ENCODE results near the gene KIF26A.

DNA sequence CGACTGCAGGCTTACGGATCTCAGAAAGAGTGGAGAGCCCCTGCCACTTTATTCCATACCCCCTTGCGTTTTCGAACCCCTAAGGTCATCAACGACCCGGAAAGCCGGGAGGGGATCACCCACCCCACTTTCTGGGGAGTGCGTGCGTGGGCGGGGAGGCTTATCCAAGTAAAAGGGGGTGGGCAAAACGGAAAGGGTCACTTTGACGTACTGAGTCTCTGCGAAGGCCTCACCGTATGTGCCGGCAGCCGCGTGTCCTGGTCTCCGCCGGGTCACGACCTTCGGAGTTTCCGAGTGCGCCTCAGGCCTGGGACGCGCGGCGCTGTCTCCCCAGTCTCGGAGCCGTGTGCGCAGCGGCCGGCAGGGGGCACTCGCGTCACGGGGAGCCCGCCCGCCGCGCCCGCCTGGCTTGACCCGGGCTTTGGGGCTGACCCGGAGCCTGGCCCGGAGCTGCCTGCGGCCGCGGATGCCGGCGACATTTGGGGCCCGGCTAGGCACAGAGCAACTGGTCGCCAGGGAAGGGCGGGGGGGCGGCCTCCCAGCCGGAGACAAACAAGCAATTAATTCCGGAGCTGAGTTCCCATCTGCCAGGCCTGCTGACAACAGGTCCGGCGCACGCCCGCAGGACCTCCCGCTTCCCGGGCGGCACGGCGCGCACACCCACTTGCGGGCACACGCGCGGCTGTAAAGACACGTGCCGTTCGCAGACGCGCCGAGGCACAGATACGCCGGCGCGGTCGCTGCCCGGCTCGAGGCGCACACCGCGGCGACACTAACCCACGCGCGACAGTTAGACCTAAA is 890 bp upstream of the KIF26A start:
- TF ChIP-seq, protein P1, sequence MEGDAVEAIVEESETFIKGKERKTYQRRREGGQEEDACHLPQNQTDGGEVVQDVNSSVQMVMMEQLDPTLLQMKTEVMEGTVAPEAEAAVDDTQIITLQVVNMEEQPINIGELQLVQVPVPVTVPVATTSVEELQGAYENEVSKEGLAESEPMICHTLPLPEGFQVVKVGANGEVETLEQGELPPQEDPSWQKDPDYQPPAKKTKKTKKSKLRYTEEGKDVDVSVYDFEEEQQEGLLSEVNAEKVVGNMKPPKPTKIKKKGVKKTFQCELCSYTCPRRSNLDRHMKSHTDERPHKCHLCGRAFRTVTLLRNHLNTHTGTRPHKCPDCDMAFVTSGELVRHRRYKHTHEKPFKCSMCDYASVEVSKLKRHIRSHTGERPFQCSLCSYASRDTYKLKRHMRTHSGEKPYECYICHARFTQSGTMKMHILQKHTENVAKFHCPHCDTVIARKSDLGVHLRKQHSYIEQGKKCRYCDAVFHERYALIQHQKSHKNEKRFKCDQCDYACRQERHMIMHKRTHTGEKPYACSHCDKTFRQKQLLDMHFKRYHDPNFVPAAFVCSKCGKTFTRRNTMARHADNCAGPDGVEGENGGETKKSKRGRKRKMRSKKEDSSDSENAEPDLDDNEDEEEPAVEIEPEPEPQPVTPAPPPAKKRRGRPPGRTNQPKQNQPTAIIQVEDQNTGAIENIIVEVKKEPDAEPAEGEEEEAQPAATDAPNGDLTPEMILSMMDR (IDR thresholded peaks at IDR 0.05; ENCODE audit: poor library complexity, severe bottlenecking): peak; percentile 95
- TF ChIP-seq SMC3 (conservative IDR thresholded peaks at IDR 0.05; ENCODE audit: poor library complexity) (peak; percentile 98), TAF1 (IDR thresholded peaks at IDR 0.05; ENCODE audit: low read depth) (no peak), RAD21 (conservative IDR thresholded peaks at IDR 0.05) (peak; percentile 97)
